Naive thymus-derived CD4-positive, alpha-beta T cell (primary cell): ENCODE data around the gene PFKP. TPM values are rescaled to one million over a fixed set of nuclear protein-coding genes. Genes with fewer than 3 reads are reported as not detected.

ENCODE experiments used
- ATAC-seq: fragments of 150-1000 bp; cut with Tn5 transposase; 2 replicates; pipeline ENCODE4 v1.10.0; 2021; ENCODE audit warnings: mild to moderate bottlenecking, moderate library complexity
- CTCF ChIA-PET: fragments of 350-600 bp; sonication (Branson Sonifier 250); formaldehyde crosslinking; loops from one replicate; lab custom pipeline; 2021; ENCODE audit warnings: antibody characterized with exemption; lab: Charles Lee
- POLR2A ChIA-PET: fragments of 350-600 bp; sonication (Branson Sonifier 250); formaldehyde crosslinking; loops from one replicate; lab custom pipeline; 2021; ENCODE audit warnings: antibody characterized with exemption, inconsistent platforms; lab: Charles Lee
- DNase-seq, 9 donors: peaks; one replicate each; pipeline versions ENCODE4 v3.0.0 to v3.0.0-alpha.2; 2020 to 2022; ENCODE audit warnings: mixed read lengths in 1 of 9
- H3K27ac ChIP-seq: one replicate; pipeline ENCODE4 v1.7.0; 2013; ENCODE audit warnings: mild to moderate bottlenecking, low read depth, low read length, moderate library complexity
- H3K27me3 ChIP-seq, 2 donors: one replicate each; pipeline ENCODE4 v1.7.0; 2013; ENCODE audit warnings: low read length in 2 of 2, mild to moderate bottlenecking in 2 of 2, moderate library complexity in 2 of 2; ENCODE audit not compliant: control insufficient read depth in 2 of 2, insufficient read depth in 2 of 2
- H3K36me3 ChIP-seq, 3 experiments: 1 replicate in 2 of 3; 2 replicates in 1 of 3; pipeline ENCODE4 v1.7.0; 2013; ENCODE audit warnings: low read length in 3 of 3, mild to moderate bottlenecking in 3 of 3, moderate library complexity in 1 of 3; ENCODE audit not compliant: insufficient read depth in 3 of 3, control insufficient read depth in 2 of 3
- H3K4me1 ChIP-seq, 2 donors: one replicate each; pipeline ENCODE4 v1.7.0; 2013; ENCODE audit warnings: low read length in 2 of 2, mild to moderate bottlenecking in 2 of 2, moderate library complexity in 1 of 2; ENCODE audit not compliant: control insufficient read depth in 2 of 2, insufficient read depth in 2 of 2
- H3K4me3 ChIP-seq: 2 replicates; pipeline ENCODE4 v1.7.0; 2013; ENCODE audit warnings: mild to moderate bottlenecking, low read length
- H3K9me3 ChIP-seq, 3 experiments: 1 replicate in 2 of 3; 2 replicates in 1 of 3; pipeline ENCODE4 v1.7.0; 2013; ENCODE audit warnings: low read length in 3 of 3; ENCODE audit not compliant: control insufficient read depth in 2 of 3
- H3K27ac Mint-ChIP-seq, 9 donors: one replicate each; pipeline ENCODE4 v1.8.0; 2020 to 2022; ENCODE audit warnings: mixed read lengths in 9 of 9, mild to moderate bottlenecking in 8 of 9, moderate library complexity in 5 of 9, inconsistent platforms in 2 of 9
- H3K27me3 Mint-ChIP-seq, 5 donors: one replicate each; pipeline ENCODE4 v1.8.0; 2021 to 2022; ENCODE audit warnings: mixed read lengths in 5 of 5, mild to moderate bottlenecking in 1 of 5
- H3K36me3 Mint-ChIP-seq, 5 donors: one replicate each; pipeline ENCODE4 v1.8.0; 2020 to 2022; ENCODE audit warnings: mixed read lengths in 5 of 5, mild to moderate bottlenecking in 3 of 5, inconsistent platforms in 1 of 5
- H3K4me1 Mint-ChIP-seq, 7 donors: one replicate each; pipeline ENCODE4 v1.8.0; 2020 to 2022; ENCODE audit warnings: mixed read lengths in 7 of 7, mild to moderate bottlenecking in 3 of 7, inconsistent platforms in 1 of 7
- H3K4me3 Mint-ChIP-seq, 10 donors: one replicate each; pipeline ENCODE4 v1.8.0; 2020 to 2022; ENCODE audit warnings: mild to moderate bottlenecking in 10 of 10, mixed read lengths in 10 of 10, moderate library complexity in 6 of 10, inconsistent platforms in 2 of 10
- H3K9me3 Mint-ChIP-seq, 11 donors: one replicate each; pipeline ENCODE4 v1.8.0; 2020 to 2022; ENCODE audit warnings: mixed read lengths in 11 of 11, mild to moderate bottlenecking in 4 of 11, inconsistent platforms in 1 of 11, moderate library complexity in 1 of 11
- intact Hi-C, 2 donors: fragments of 100-400 bp; cut with micrococcal nuclease; formaldehyde crosslinking; loops; one replicate each; pipeline ENCODE4 v1.15.1; 2023
- polyA plus RNA-seq, 2 donors: library from polyadenylated mRNA; unstranded; fragments of 300-500 nt; fragmentation: Illumina TruSeq; gene quantifications; one replicate each; pipeline ENCODE4 v1.2.3, GENCODE V29; 2021
- total RNA-seq, 6 experiments: library from RNA in 5 of 6; stranded (reverse) in 5 of 6; gene quantifications; 1 replicate in 5 of 6; 2 replicates in 1 of 6; pipeline ENCODE4 v1.2.3 and lab custom pipeline; 2021 to 2026

PFKP gene
- total and polyA plus RNA-seq, 7 experiments from 2014 or later = 23.8 to 219 (median 44.9) TPM

DNA sequence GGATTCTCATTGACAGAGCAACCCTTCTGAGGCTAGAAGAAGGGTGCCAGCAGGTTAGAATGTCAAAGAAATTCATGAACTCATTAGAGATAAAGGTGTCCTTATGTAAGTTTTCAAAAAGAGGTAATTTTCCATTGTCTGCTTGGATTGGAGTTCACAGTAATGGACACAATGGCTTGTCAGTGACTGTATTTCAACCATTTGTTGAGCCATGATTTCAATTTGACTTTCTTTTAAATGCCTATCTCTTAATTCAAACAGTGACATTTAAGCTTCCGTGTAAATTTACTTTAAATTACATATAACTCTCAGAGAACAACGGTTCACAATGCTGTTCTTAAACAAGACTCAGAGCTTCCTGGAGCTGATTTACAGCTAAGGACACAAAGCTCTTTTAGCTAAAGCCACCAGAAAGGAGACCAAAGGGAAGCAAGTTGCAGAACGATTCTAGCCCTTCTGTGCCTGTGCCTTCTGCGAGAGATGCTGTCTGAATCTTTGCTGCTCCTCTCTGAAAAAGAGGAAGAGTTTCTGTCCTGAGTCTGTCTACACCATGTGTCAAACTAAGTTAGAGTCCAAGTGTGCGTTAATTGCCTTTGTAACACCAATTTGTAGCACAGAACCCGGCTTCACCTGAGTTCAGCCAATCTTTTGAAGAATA is 42.2 kb upstream of the PFKP start:
- H3K9me3 ChIP-seq = no peaks in the 10 kb centered on the region
- ATAC-seq (no peak), DNase-seq (no peak)
- Mint-ChIP-seq H3K36me3 (peaks cover 0 to 3% (median 0%) of the 10 kb centered on the region in 5 donors), H3K27ac (no peak overlapping the region), H3K9me3 (peaks cover 0 to 15% (median 2%) of the 10 kb centered on the region in 11 donors), H3K4me3 (no peak overlapping the region), H3K27me3 (peaks cover 16 to 34% (median 28%) of the 10 kb centered on the region in 5 donors), H3K4me1 (no peaks in the 10 kb centered on the region)
- no peaks in the 10 kb centered on the region for H3K4me1 ChIP-seq
- no peaks in the 10 kb centered on the region for H3K36me3 ChIP-seq
- no peak overlapping the region for H3K27ac ChIP-seq
- intact Hi-C loops = no loop called here
- POLR2A ChIA-PET = no interaction called here
- no peak overlapping the region for H3K4me3 ChIP-seq
- CTCF ChIA-PET = no interaction called here
- H3K27me3 ChIP-seq = no peaks in the 10 kb centered on the region

DNA sequence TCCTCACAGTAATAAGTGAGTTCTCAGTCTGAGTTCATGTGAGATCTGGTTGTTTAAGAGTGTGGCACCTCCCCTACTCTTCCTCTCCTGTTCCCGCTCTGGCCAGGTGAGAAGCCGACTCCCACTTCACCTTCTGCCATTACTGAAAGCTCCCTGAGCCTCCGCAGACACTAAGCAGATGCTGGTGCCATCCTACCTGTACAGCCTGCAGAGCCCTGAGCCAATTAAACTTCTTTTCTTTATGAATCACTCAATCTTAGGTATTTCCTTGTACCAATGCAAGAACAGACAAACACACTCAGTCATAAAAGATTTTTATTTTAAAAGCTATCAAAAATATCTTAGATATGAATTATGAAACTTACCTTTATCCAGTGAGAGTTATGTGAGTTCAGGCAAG is 39.5 kb upstream of the PFKP start:
- H3K27me3 ChIP-seq = no peaks in the 10 kb centered on the region
- no peaks in the 10 kb centered on the region for H3K9me3 ChIP-seq
- H3K4me3 ChIP-seq = no peak overlapping the region
- no peaks in the 10 kb centered on the region for H3K36me3 ChIP-seq
- intact Hi-C loops = no loop called here
- POLR2A ChIA-PET = no interaction called here
- H3K27ac ChIP-seq = no peak overlapping the region
- Mint-ChIP-seq H3K9me3 (peaks cover 0 to 11% (median 2%) of the 10 kb centered on the region in 11 donors), H3K27me3 (peaks cover 18 to 43% (median 24%) of the 10 kb centered on the region in 5 donors), H3K4me3 (no peak overlapping the region), H3K36me3 (no peaks in the 10 kb centered on the region), H3K27ac (no peak overlapping the region), H3K4me1 (no peaks in the 10 kb centered on the region)
- ATAC-seq = no peak
- no peak for DNase-seq
- CTCF ChIA-PET = no interaction called here
- no peaks in the 10 kb centered on the region for H3K4me1 ChIP-seq

DNA sequence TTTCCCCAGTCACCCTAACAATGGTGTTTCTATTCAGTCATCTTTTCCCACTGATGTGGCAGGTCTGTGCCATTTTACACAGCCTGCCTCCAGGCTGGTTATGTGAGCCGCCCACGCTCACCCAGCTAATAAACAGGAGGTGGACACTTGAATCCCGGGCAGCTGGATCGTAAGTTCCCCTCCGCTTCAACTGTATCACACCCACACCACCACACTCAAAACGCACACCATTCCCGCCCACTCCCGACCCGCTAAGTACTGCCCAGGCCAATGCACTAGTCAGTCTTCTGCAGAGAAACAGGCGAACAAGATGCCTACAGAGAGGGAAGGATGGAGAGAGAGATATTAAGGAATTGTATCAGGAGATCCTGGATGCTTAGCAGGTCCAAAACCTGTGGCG is 38.9 kb upstream of the PFKP start:
- DNase-seq (no peak), ATAC-seq (no peak)
- Mint-ChIP-seq H3K36me3 (no peaks in the 10 kb centered on the region), H3K27me3 (peaks cover 14 to 40% (median 24%) of the 10 kb centered on the region in 5 donors), H3K4me1 (no peaks in the 10 kb centered on the region), H3K4me3 (no peak overlapping the region), H3K27ac (no peak overlapping the region), H3K9me3 (peaks cover 0 to 11% (median 0%) of the 10 kb centered on the region in 11 donors)
- H3K4me1 ChIP-seq = no peaks in the 10 kb centered on the region
- no peaks in the 10 kb centered on the region for H3K9me3 ChIP-seq
- CTCF ChIA-PET = no interaction called here
- H3K4me3 ChIP-seq = no peak overlapping the region
- no peak overlapping the region for H3K27ac ChIP-seq
- intact Hi-C loops = no loop called here
- no peaks in the 10 kb centered on the region for H3K36me3 ChIP-seq
- no peaks in the 10 kb centered on the region for H3K27me3 ChIP-seq
- POLR2A ChIA-PET = no interaction called here

DNA sequence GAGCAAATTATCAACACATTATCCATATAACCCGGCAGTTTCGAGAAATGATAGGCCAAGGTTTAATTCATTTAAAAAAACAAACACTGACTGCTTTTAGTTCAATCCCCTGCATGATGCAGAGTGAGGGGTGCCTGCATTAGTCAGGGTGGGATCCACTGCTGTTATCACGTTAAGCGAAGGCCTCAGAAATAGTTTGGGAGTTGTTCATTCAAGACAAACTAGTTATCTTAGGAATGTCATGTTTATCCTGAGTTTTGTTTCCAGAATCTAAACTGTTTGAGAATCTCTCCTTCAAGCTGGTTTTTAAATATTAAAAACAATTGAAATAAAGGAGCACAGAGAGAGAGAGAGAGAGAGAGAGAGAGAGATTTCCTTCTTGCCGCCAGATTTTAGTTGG is 36.6 kb upstream of the PFKP start:
- intact Hi-C loops = no loop called here
- peaks cover 0 to 3% (median 0%) of the 10 kb centered on the region in 11 donors for H3K9me3 Mint-ChIP-seq

DNA sequence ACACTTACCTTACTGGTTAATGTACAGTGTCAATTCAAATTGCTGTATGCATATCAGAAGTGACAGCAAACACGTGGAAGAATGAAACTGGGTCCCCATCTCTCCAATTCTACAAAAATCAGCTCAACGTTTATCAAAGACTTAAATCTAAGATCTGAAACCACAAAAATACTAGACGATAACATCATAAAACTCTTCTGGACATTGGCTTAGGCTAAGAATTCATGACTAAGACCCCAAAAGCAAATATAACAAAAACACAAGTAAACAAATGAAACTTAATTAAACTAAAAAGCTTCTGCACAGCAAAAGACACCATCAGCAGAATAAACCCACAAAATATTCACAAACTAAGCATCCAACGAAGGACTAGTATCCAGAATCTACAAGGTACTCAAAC is 35.9 kb upstream of the PFKP start:
- DNase-seq = no peak
- no peak for ATAC-seq
- H3K27ac ChIP-seq = no peak overlapping the region
- H3K27ac Mint-ChIP-seq = no peak overlapping the region
- H3K36me3 ChIP-seq = no peaks in the 10 kb centered on the region
- H3K27me3 ChIP-seq = no peaks in the 10 kb centered on the region
- H3K9me3 ChIP-seq = no peaks in the 10 kb centered on the region
- POLR2A ChIA-PET = no interaction called here
- H3K36me3 Mint-ChIP-seq = no peaks in the 10 kb centered on the region
- H3K4me1 Mint-ChIP-seq = peaks cover 0 to 5% (median 0%) of the 10 kb centered on the region in 7 donors
- H3K4me3 Mint-ChIP-seq = no peak overlapping the region
- H3K9me3 Mint-ChIP-seq = peaks cover 0 to 3% (median 0%) of the 10 kb centered on the region in 11 donors
- no peak overlapping the region for H3K4me3 ChIP-seq
- CTCF ChIA-PET = no interaction called here
- intact Hi-C loops = no loop called here
- peaks cover 14 to 55% (median 34%) of the 10 kb centered on the region in 5 donors for H3K27me3 Mint-ChIP-seq
- H3K4me1 ChIP-seq = no peaks in the 10 kb centered on the region

More for the DNA sequence above, 36.6 kb upstream of the PFKP start:
- Histone ChIP-seq H3K4me1 (no peaks in the 10 kb centered on the region), H3K9me3 (no peaks in the 10 kb centered on the region), H3K27me3 (no peaks in the 10 kb centered on the region), H3K27ac (no peak overlapping the region), H3K36me3 (no peaks in the 10 kb centered on the region), H3K4me3 (no peak overlapping the region)
- ChIA-PET POLR2A (no interaction called here), CTCF (no interaction called here)
- Mint-ChIP-seq H3K36me3 (no peaks in the 10 kb centered on the region), H3K27ac (no peak overlapping the region), H3K4me3 (no peak overlapping the region), H3K4me1 (no peaks in the 10 kb centered on the region), H3K27me3 (peaks cover 14 to 52% (median 29%) of the 10 kb centered on the region in 5 donors)
- no peak for DNase-seq
- no peak for ATAC-seq

DNA sequence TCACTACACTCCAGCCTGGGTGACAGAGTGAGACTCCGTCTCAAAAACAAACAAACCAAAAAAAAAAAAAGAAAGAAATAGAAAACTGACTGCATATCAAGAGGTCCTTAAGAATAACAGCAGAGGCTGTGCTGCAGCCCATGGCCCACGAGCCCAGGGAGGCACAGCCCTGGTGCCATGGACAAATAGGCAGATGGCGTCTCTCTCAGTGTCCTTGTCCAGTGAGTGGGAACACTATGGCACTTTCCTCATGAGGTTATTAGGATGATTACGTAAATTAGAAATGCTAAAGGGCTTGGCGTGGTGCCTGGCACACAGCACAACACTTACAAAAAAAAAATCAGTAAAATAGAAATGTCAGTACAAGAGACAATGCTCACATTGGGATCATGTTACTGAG is 33.4 kb upstream of the PFKP start:
- no peak overlapping the region for H3K27ac ChIP-seq
- intact Hi-C loops = no loop called here
- ATAC-seq = no peak

DNA sequence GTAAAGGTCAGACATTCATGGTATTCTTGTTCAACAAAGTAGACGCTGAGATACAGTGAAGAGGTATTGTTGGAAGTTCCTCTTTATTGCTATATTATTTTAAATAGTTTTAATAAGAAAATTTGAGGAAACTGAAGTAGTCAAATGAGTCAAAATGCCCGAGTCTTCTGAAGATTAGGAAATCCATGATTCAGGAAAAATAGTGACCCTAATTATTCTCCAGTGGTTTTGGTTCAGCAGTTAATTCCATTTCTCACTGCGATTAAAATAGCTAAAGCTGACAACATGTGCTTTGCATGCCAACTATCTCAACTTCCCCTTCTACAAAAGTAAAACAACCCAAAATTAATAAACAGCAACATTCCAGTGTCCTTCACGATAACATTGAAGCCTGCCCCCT is 32.7 kb upstream of the PFKP start:
- H3K9me3 ChIP-seq = no peaks in the 10 kb centered on the region
- H3K36me3 ChIP-seq = no peaks in the 10 kb centered on the region
- Mint-ChIP-seq H3K27me3 (peaks cover 12 to 55% (median 39%) of the 10 kb centered on the region in 5 donors), H3K9me3 (peaks cover 0 to 17% (median 9%) of the 10 kb centered on the region in 11 donors), H3K27ac (no peak overlapping the region), H3K4me3 (no peak overlapping the region), H3K4me1 (peaks cover 0 to 5% (median 0%) of the 10 kb centered on the region in 7 donors), H3K36me3 (peaks cover 0 to 4% (median 0%) of the 10 kb centered on the region in 5 donors)
- CTCF ChIA-PET = no interaction called here
- no peaks in the 10 kb centered on the region for H3K27me3 ChIP-seq
- no peak overlapping the region for H3K27ac ChIP-seq
- intact Hi-C loops = no loop called here
- POLR2A ChIA-PET = no interaction called here
- no peak for DNase-seq
- no peak overlapping the region for H3K4me3 ChIP-seq
- no peaks in the 10 kb centered on the region for H3K4me1 ChIP-seq
- ATAC-seq = no peak

More for the DNA sequence above, 33.4 kb upstream of the PFKP start:
- H3K36me3 Mint-ChIP-seq = peaks cover 0 to 4% (median 0%) of the 10 kb centered on the region in 5 donors
- no peak overlapping the region for H3K4me3 ChIP-seq
- peaks cover 15 to 54% (median 39%) of the 10 kb centered on the region in 5 donors for H3K27me3 Mint-ChIP-seq
- DNase-seq = no peak
- H3K4me3 Mint-ChIP-seq = no peak overlapping the region
- H3K9me3 ChIP-seq = no peaks in the 10 kb centered on the region
- no peaks in the 10 kb centered on the region for H3K4me1 ChIP-seq
- H3K4me1 Mint-ChIP-seq = peaks cover 0 to 5% (median 0%) of the 10 kb centered on the region in 7 donors
- peaks cover 0 to 13% (median 7%) of the 10 kb centered on the region in 11 donors for H3K9me3 Mint-ChIP-seq
- H3K27ac Mint-ChIP-seq = no peak overlapping the region
- no peaks in the 10 kb centered on the region for H3K27me3 ChIP-seq
- ChIA-PET POLR2A (no interaction called here), CTCF (no interaction called here)
- H3K36me3 ChIP-seq = no peaks in the 10 kb centered on the region
